Ascending aorta (tissue), 2 donors: ENCODE data around the gene TNNC2. TPM values are rescaled to one million over a fixed set of nuclear protein-coding genes. Genes with fewer than 3 reads are reported as not detected.

ENCODE experiments used
- DNase-seq, 2 donors: peaks; one replicate each; pipeline ENCODE4 v3.0.0-alpha.2; 2019; ENCODE audit warnings: low spot score in 2 of 2
- H3K27ac ChIP-seq, 2 donors: fragments of 200-600 bp; sonication (generic); one replicate each; pipeline ENCODE4 v1.5.1; 2016 to 2017; ENCODE audit warnings: mild to moderate bottlenecking in 1 of 2
- H3K27me3 ChIP-seq: fragments of 200-600 bp; sonication (generic); one replicate; pipeline ENCODE4 v1.5.1; 2017
- H3K36me3 ChIP-seq, 2 donors: fragments of 200-600 bp; sonication (generic); one replicate each; pipeline ENCODE4 v1.5.1; 2016
- H3K4me1 ChIP-seq, 2 donors: fragments of 200-600 bp; sonication (generic); one replicate each; pipeline ENCODE4 v1.5.1; 2016 to 2017; ENCODE audit warnings: mild to moderate bottlenecking in 1 of 2
- H3K4me3 ChIP-seq, 2 donors: fragments of 200-600 bp; sonication (generic); one replicate each; pipeline ENCODE4 v1.5.1; 2016 to 2017; ENCODE audit warnings: mild to moderate bottlenecking in 1 of 2
- H3K9me3 ChIP-seq, 2 donors: fragments of 200-600 bp; sonication (generic); one replicate each; pipeline ENCODE4 v1.5.1; 2016
- intact Hi-C: fragments of 100-400 bp; cut with DNase I; formaldehyde crosslinking; loops from one replicate; pipeline ENCODE4 v1.15.1; 2023
- total RNA-seq: library from RNA; depleted of rRNA; stranded (reverse); fragments of >200 nt; gene quantifications from one replicate; pipeline ENCODE4 v1.1.0, GENCODE V29; 2016
- TF ChIP-seq, protein P1 (sequence below), 3 experiments: fragments of 200-600 bp in 2 of 3; fragments of 450-650 bp in 1 of 3; sonication (generic) in 2 of 3; IDR thresholded peaks; one replicate each; pipeline ENCODE4 v1.5.1; 2016 to 2019; ENCODE audit warnings: antibody characterized with exemption in 3 of 3, mild to moderate bottlenecking in 1 of 3, moderate library complexity in 1 of 3

The TNNC2 gene
- total RNA-seq, 1 donor from 2014 or later: not detected

DNA sequence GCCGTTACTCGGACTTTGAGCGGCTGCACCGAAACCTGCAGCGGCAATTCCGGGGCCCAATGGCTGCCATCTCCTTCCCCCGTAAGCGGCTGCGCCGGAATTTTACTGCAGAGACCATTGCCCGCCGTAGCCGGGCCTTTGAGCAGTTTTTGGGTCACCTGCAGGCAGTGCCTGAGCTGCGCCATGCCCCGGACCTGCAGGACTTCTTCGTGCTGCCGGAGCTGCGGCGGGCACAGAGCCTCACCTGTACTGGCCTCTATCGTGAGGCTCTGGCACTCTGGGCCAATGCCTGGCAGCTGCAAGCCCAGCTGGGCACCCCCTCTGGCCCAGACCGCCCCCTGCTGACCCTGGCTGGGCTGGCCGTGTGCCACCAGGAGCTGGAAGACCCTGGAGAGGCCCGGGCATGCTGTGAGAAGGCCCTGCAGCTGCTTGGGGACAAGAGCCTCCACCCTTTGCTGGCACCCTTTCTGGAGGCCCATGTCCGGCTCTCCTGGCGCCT is 13.6 kb upstream of the TNNC2 start:
- H3K36me3 ChIP-seq: peaks cover 41 to 55% of the 10 kb centered on the region in 2 donors
- DNase-seq: no peak
- H3K9me3 ChIP-seq: no peaks in the 10 kb centered on the region
- H3K27ac ChIP-seq: peak overlapping the region in 1 of 2 donors; percentile 27
- H3K4me1 ChIP-seq: peaks cover 5 to 16% of the 10 kb centered on the region in 2 donors
- no peaks in the 10 kb centered on the region for H3K27me3 ChIP-seq
- intact Hi-C loops: no loop called here
- TF ChIP-seq, protein P1, sequence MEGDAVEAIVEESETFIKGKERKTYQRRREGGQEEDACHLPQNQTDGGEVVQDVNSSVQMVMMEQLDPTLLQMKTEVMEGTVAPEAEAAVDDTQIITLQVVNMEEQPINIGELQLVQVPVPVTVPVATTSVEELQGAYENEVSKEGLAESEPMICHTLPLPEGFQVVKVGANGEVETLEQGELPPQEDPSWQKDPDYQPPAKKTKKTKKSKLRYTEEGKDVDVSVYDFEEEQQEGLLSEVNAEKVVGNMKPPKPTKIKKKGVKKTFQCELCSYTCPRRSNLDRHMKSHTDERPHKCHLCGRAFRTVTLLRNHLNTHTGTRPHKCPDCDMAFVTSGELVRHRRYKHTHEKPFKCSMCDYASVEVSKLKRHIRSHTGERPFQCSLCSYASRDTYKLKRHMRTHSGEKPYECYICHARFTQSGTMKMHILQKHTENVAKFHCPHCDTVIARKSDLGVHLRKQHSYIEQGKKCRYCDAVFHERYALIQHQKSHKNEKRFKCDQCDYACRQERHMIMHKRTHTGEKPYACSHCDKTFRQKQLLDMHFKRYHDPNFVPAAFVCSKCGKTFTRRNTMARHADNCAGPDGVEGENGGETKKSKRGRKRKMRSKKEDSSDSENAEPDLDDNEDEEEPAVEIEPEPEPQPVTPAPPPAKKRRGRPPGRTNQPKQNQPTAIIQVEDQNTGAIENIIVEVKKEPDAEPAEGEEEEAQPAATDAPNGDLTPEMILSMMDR (IDR thresholded peaks at IDR 0.05): no peak
- H3K4me3 ChIP-seq: no peak overlapping the region

DNA sequence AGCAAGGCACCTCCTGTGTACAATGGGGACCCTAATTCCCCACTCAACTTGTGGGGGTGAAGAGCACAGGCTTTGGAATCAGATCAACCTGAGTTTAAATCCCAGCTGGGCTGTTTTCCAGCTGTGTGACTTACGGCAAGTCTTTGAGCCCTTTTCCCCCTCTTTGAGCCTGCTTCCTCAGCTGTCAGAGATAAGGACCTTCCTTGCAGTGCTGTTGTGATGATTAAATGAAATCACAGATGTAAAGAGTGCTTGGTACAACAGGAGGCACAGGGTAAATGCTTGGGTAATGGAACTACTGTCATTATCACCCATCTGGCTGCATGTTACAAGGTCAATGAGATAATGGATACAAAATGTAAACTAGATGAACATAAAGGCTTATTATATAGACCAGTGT is 9.7 kb upstream of the TNNC2 start:
- Histone ChIP-seq H3K27me3 (no peaks in the 10 kb centered on the region), H3K4me1 (peaks cover 23 to 36% of the 10 kb centered on the region in 2 donors), H3K36me3 (peaks cover 25 to 27% of the 10 kb centered on the region in 2 donors), H3K4me3 (peak overlapping the region in 1 of 2 donors; percentile 92), H3K9me3 (no peaks in the 10 kb centered on the region), H3K27ac (peak overlapping the region; percentile 44 to 96)
- TF ChIP-seq, protein P1 (IDR thresholded peaks at IDR 0.05): no peak
- no peak for DNase-seq
- intact Hi-C loops: loop anchor here (1.0 kb wide), 1 partner anchor 38 kb away; no protein-coding TSS in a partner anchor

DNA sequence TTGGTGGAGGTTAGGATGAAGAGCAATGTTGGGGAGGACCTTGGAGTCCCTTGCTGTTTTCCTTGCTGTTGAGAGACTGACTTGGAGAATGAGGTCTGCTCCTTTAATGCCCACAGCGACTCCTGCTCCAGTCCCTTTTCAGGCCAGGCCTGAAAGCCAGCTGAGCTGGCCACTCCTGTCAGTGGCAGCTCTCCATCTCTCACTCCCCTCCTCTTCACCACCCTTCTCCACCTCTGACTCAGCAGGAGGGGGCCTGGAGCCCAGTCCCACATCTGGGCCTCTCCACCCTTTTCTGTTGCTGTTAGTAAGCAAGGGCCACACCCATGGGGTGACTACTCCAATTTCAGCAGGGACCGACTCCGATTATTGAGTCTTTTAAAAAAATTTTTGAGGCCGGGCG is 8.7 kb upstream of the TNNC2 start:
- Histone ChIP-seq H3K36me3 (peaks cover 17% of the 10 kb centered on the region in 2 donors), H3K27ac (peak overlapping the region; percentile 96 to 97), H3K27me3 (no peaks in the 10 kb centered on the region), H3K4me3 (peak overlapping the region; percentile 60 to 92), H3K4me1 (peaks cover 23 to 31% of the 10 kb centered on the region in 2 donors), H3K9me3 (no peaks in the 10 kb centered on the region)
- peak in 1 of 2 donors; percentile 85 for DNase-seq
- TF ChIP-seq, protein P1 (IDR thresholded peaks at IDR 0.05): no peak
- intact Hi-C loops: loop anchor here (1.0 to 2.0 kb wide), 3 partner anchors 21 to 55 kb away; partner anchors contain the start of genes ACOT8, CTSA, NEURL2 and ZSWIM3

DNA sequence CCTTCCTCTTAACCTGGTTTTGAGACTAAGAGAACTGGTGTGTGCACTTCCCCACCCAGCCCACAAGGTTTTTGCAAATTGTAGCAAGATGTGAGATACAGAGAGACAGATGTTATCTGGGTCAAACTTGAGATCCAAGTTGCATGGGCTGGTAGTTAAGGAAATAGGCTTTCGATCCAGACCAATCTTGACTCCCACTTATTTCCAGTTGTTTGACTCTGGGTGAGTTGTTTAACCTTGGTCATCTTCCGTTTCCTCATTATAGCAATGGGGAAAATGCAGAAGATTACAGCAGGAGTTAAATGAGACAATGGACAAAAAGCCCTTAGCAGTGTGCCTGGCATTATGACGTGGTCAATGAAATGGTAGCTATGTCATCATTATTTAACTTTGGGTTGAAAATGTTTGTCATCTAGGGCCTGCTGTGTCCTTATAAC is 8.2 kb upstream of the TNNC2 start:
- Histone ChIP-seq H3K36me3 (peaks cover 12% of the 10 kb centered on the region in 2 donors), H3K4me3 (peak overlapping the region; percentile 60 to 92), H3K27me3 (no peaks in the 10 kb centered on the region), H3K4me1 (peaks cover 23 to 30% of the 10 kb centered on the region in 2 donors), H3K9me3 (no peaks in the 10 kb centered on the region), H3K27ac (peak overlapping the region; percentile 96 to 97)
- DNase-seq: no peak
- TF ChIP-seq, protein P1 (IDR thresholded peaks at IDR 0.05): no peak
- intact Hi-C loops: loop anchor here (2.0 kb wide), 2 partner anchors 21 to 55 kb away; partner anchors contain the start of genes ACOT8, CTSA, NEURL2 and ZSWIM3

DNA sequence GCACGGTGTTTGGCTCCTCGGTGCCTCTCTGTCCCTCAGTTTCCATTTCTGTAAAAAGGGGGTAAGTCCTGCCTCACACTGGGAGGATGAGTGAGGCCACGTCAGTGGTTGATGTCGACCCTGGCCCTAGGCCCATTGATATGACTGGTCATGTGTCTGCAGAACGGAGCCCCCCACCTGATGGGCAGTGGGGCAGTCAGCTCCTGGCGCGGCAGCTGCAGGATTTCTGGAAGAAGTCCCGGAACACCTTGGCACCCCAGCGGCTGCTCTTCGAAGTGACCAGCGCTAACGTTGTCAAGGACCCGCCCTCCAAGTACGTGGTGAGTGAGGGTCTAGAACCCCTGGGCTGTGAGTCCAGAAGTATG is 7.7 kb upstream of the TNNC2 start:
- H3K36me3 ChIP-seq: peaks cover 6 to 7% of the 10 kb centered on the region in 2 donors
- H3K4me1 ChIP-seq: peaks cover 23 to 30% of the 10 kb centered on the region in 2 donors
- intact Hi-C loops: loop anchor here (1.0 to 2.0 kb wide), 4 partner anchors 22 to 56 kb away; partner anchors contain the start of genes ACOT8, CTSA, NEURL2 and UBE2C
- peak in 1 of 2 donors; percentile 68 for DNase-seq
- H3K27ac ChIP-seq: peak overlapping the region; percentile 96 to 97
- no peaks in the 10 kb centered on the region for H3K27me3 ChIP-seq
- H3K9me3 ChIP-seq: no peaks in the 10 kb centered on the region
- peak overlapping the region; percentile 60 to 92 for H3K4me3 ChIP-seq
- TF ChIP-seq, protein P1 (IDR thresholded peaks at IDR 0.05): no peak
